NT2/D1 (cell line): ENCODE measurements around the gene ARL17A.
"Not testable (repeated sequence)": the region's sequence is repeated elsewhere in the genome, so short reads cannot be mapped to it uniquely, and the experiment has no call there.

Experiments
- SUZ12 ChIP-seq: IDR thresholded peaks from 2 replicates; pipeline ENCODE4 v1.6.1; 2011; ENCODE audit not compliant: insufficient read length, insufficient read depth; ENCODE audit errors: extremely low read depth
- YY1 ChIP-seq: IDR thresholded peaks from 2 replicates; pipeline ENCODE4 v1.6.1; 2011; ENCODE audit not compliant: insufficient read length, insufficient read depth
- ZNF274 ChIP-seq: IDR thresholded peaks from 2 replicates; pipeline ENCODE4 v1.6.1; 2011; ENCODE audit warnings: mild to moderate bottlenecking, low read depth, low read length

DNA sequence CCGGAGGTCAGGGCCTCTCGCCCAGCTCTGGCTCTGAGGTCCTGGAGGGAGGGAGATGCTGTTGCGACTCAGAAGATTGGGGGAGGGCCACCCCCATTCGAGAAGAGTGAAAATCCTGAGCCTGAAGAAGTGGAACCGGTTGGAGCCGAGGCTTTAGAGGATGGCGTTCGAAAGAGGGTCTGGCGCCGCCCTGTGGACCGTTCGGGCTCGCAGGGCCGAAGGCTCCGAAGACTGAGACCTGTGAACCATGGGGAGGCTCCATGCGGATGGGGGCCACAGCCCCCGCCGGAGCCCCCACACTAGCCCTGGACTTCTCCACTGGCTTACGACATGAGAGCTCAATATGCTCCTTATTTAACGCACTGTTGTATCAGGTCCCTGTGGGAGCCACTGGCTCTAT is 20.3 kb downstream of the ARL17A start:
- TF ChIP-seq YY1, SUZ12, ZNF274: not testable (repeated sequence)
